H9 (cell line): ENCODE results near the gene SGIP1. TPM values are rescaled to one million over a fixed set of nuclear protein-coding genes. Genes with fewer than 3 reads are reported as not detected.

ENCODE experiments used
- DNase-seq: peaks from one replicate; pipeline ENCODE4 v3.0.0-alpha.2; 2017
- H2AFZ ChIP-seq: one replicate; pipeline ENCODE4 v1.6.1; 2013; ENCODE audit warnings: mild to moderate bottlenecking, low read length, control low read depth, moderate library complexity
- H2AK5ac ChIP-seq: 2 replicates; pipeline ENCODE4 v1.6.1; 2013; ENCODE audit warnings: low read length, control low read depth, mixed read lengths; ENCODE audit not compliant: insufficient read length
- H2BK120ac ChIP-seq: one replicate; pipeline ENCODE4 v1.6.1; 2013; ENCODE audit warnings: low read depth, mild to moderate bottlenecking, low read length, control low read depth, inconsistent platforms; ENCODE audit not compliant: poor library complexity, severe bottlenecking
- H2BK12ac ChIP-seq: 2 replicates; pipeline ENCODE4 v1.6.1; 2013; ENCODE audit warnings: low read length, control low read depth, mixed read lengths, low read depth; ENCODE audit not compliant: insufficient read length
- H2BK15ac ChIP-seq: 2 replicates; pipeline ENCODE4 v1.6.1; 2013; ENCODE audit warnings: low read depth, low read length, control low read depth
- H2BK20ac ChIP-seq: one replicate; pipeline ENCODE4 v1.6.1; 2013; ENCODE audit warnings: low read depth, mild to moderate bottlenecking, low read length, control low read depth, inconsistent platforms; ENCODE audit not compliant: poor library complexity, severe bottlenecking
- H2BK5ac ChIP-seq: 2 replicates; pipeline ENCODE4 v1.6.1; 2013; ENCODE audit warnings: low read length, control low read depth, mixed read lengths; ENCODE audit not compliant: insufficient read length
- H3K14ac ChIP-seq: 2 replicates; pipeline ENCODE4 v1.6.1; 2013; ENCODE audit warnings: low read length, control low read depth; ENCODE audit not compliant: insufficient read depth
- H3K18ac ChIP-seq: 2 replicates; pipeline ENCODE4 v1.6.1; 2013; ENCODE audit warnings: low read depth, mild to moderate bottlenecking, mixed read lengths, low read length, control low read depth; ENCODE audit not compliant: insufficient read length
- H3K23ac ChIP-seq: 2 replicates; pipeline ENCODE4 v1.6.1; 2013; ENCODE audit warnings: low read length, control low read depth, mixed read lengths, low read depth; ENCODE audit not compliant: insufficient read length
- H3K23me2 ChIP-seq: 2 replicates; pipeline ENCODE4 v1.6.1; 2013; ENCODE audit warnings: low read depth, mild to moderate bottlenecking, mixed read lengths, low read length, control low read depth; ENCODE audit not compliant: insufficient read length, poor library complexity, severe bottlenecking
- H3K27ac ChIP-seq: 2 replicates; pipeline ENCODE4 v1.5.1; 2013; ENCODE audit warnings: low read length, control low read depth, mixed read lengths, low read depth; ENCODE audit not compliant: insufficient read length
- H3K27me3 ChIP-seq: 2 replicates; pipeline ENCODE4 v1.6.1; 2013; ENCODE audit warnings: low read length, control low read depth, inconsistent platforms; ENCODE audit not compliant: insufficient read depth
- H3K4ac ChIP-seq: 2 replicates; pipeline ENCODE4 v1.6.1; 2013; ENCODE audit warnings: low read depth, mild to moderate bottlenecking, control low read depth, inconsistent platforms, low read length, moderate library complexity
- H3K4me1 ChIP-seq: 2 replicates; pipeline ENCODE4 v1.6.1; 2013; ENCODE audit warnings: low read length, control low read depth, inconsistent platforms; ENCODE audit not compliant: insufficient read depth
- H3K4me2 ChIP-seq: 2 replicates; pipeline ENCODE4 v1.6.1; 2013; ENCODE audit warnings: low read length, control low read depth, mixed read lengths; ENCODE audit not compliant: insufficient read length, insufficient read depth
- H3K56ac ChIP-seq: 2 replicates; pipeline ENCODE4 v1.6.1; 2013; ENCODE audit warnings: low read depth, mild to moderate bottlenecking, mixed read lengths, low read length, control low read depth; ENCODE audit not compliant: insufficient read length
- H3K79me1 ChIP-seq: 2 replicates; pipeline ENCODE4 v1.6.1; 2013; ENCODE audit warnings: low read depth, mild to moderate bottlenecking, moderate library complexity, low read length, control low read depth, inconsistent platforms; ENCODE audit not compliant: insufficient read depth, poor library complexity, severe bottlenecking
- H3K79me2 ChIP-seq: 2 replicates; pipeline ENCODE4 v1.6.1; 2013; ENCODE audit warnings: low read length, control low read depth, inconsistent platforms; ENCODE audit not compliant: insufficient read depth
- H3K9ac ChIP-seq: 2 replicates; pipeline ENCODE4 v1.6.1; 2013; ENCODE audit warnings: low read length, control low read depth, mixed read lengths; ENCODE audit not compliant: insufficient read length; ENCODE audit errors: extremely low read depth
- H3K9me3 ChIP-seq: one replicate; pipeline ENCODE4 v1.6.1; 2013; ENCODE audit warnings: low read depth, low read length, inconsistent platforms; ENCODE audit not compliant: control insufficient read depth
- H3T11ph ChIP-seq: one replicate; pipeline ENCODE4 v1.6.1; 2013; ENCODE audit warnings: mild to moderate bottlenecking, low read length, control low read depth, inconsistent platforms
- H4K20me1 ChIP-seq: one replicate; pipeline ENCODE4 v1.6.1; 2013; ENCODE audit not compliant: control insufficient read depth, insufficient read length, insufficient read depth
- H4K5ac ChIP-seq: 2 replicates; pipeline ENCODE4 v1.6.1; 2013; ENCODE audit warnings: low read depth, mild to moderate bottlenecking, mixed read lengths, low read length, control low read depth; ENCODE audit not compliant: insufficient read length
- H4K8ac ChIP-seq: replicated peaks from 2 replicates; pipeline ENCODE4 v1.6.1; 2013; ENCODE audit warnings: low read length, control low read depth, mixed read lengths, low read depth; ENCODE audit not compliant: insufficient read length
- H4K91ac ChIP-seq: 2 replicates; pipeline ENCODE4 v1.6.1; 2013; ENCODE audit warnings: low read depth, mild to moderate bottlenecking, moderate library complexity, mixed read lengths, low read length, control low read depth; ENCODE audit not compliant: insufficient read length
- H3K27ac Mint-ChIP-seq, 3 experiments: 2 replicates in 2 of 3; 3 replicates in 1 of 3; pipeline ENCODE4 v1.8.0; 2020 to 2021; ENCODE audit warnings: mixed read lengths in 3 of 3, mild to moderate bottlenecking in 1 of 3, moderate library complexity in 1 of 3
- H3K27me3 Mint-ChIP-seq: 2 replicates; pipeline ENCODE4 v1.8.0; 2021; ENCODE audit warnings: low read depth, mild to moderate bottlenecking, moderate library complexity, mixed read lengths
- H3K36me3 Mint-ChIP-seq, 3 experiments: 2 replicates in 2 of 3; 3 replicates in 1 of 3; pipeline ENCODE4 v1.8.0; 2020 to 2021; ENCODE audit warnings: low read depth in 3 of 3, mixed read lengths in 3 of 3; ENCODE audit not compliant: insufficient read depth in 1 of 3
- H3K4me1 Mint-ChIP-seq, 2 experiments: 2 replicates each; pipeline ENCODE4 v1.8.0; 2020; ENCODE audit warnings: mixed read lengths in 2 of 2
- H3K4me3 Mint-ChIP-seq, 2 experiments: 2 replicates in 1 of 2; 3 replicates in 1 of 2; pipeline ENCODE4 v1.8.0; 2020 to 2021; ENCODE audit warnings: mild to moderate bottlenecking in 2 of 2, mixed read lengths in 2 of 2, moderate library complexity in 1 of 2
- H3K9me3 Mint-ChIP-seq, 2 experiments: 2 replicates in 1 of 2; 3 replicates in 1 of 2; pipeline ENCODE4 v1.8.0; 2020; ENCODE audit warnings: mild to moderate bottlenecking in 2 of 2, mixed read lengths in 2 of 2, moderate library complexity in 1 of 2
- WGBS: extraction: QIAGEN DNeasy Blood & Tissue Kit; methylation state at CpG from one replicate; pipeline ENCODE4 v1.1.7; 2013; ENCODE audit warnings: missing lambda C conversion rate, low lambda C conversion rate, mixed read lengths; ENCODE audit not compliant: insufficient read length; ENCODE audit errors: extremely low coverage; 5-methylcytosine and 5-hydroxymethylcytosine counted together
- total RNA-seq: library from RNA; stranded (reverse); gene quantifications from 2 replicates; pipeline ENCODE4 v1.2.1, GENCODE V29; 2021
- TF ChIP-seq, protein P1 (sequence below): fragments of 200-600 bp; sonication (generic); conservative IDR thresholded peaks from 3 replicates; pipeline ENCODE4 v1.8.0; 2021; ENCODE audit warnings: antibody characterized with exemption, mild to moderate bottlenecking

SGIP1 gene
- total RNA-seq, 1 experiment from 2014 or later, result 1.5 TPM

DNA sequence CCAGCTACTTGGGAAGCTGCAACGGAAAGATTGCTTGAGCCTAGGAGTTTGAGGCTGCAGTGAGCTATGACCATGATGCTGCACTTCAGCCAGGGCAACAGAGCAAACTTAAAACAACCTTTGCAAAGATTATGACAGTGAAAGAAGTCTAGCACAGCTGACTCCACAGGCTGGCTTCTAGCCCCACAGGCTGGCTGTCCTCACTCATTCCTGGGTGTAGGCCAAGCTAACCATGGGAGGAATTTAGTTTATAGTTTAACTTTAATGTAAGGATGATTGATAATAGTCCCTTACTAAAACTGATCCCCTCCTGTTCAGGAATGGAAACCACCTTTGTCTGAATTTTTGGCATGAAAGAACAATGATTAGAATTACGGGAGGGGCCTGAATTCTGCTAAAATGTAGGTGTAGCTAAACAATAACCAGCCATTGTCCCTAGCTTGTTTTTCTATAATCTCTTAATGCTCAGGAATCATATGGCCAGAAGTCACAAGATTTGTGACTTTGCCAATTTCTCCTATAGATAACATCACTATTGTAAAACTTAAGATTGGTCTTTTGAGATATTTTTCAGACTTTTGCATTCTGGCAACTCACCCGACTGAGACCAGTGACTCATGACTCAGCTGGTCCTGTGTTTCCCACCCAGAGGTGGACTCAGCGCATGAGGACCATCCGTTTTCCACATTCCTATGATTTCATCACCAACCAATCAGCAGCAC is 28.1 kb upstream of the SGIP1 start:
- H3K9me3 Mint-ChIP-seq, result no peaks in the 10 kb centered on the region
- no peak overlapping the region for H3K56ac ChIP-seq
- H2BK20ac ChIP-seq, result no peak overlapping the region
- H4K8ac ChIP-seq, result no peak overlapping the region
- no peak overlapping the region for H2BK15ac ChIP-seq
- no peaks in the 10 kb centered on the region for H3K79me1 ChIP-seq
- no peak overlapping the region for H3K27ac ChIP-seq
- H3K36me3 Mint-ChIP-seq, result no peaks in the 10 kb centered on the region
- DNase-seq, result no peak
- H3K9me3 ChIP-seq, result no peaks in the 10 kb centered on the region
- no peak overlapping the region for H3K9ac ChIP-seq
- no peak overlapping the region for H2AFZ ChIP-seq
- H3K4me1 Mint-ChIP-seq, result peaks cover 3 to 7% of the 10 kb centered on the region in 2 experiments
- no peak overlapping the region for H3K18ac ChIP-seq
- no peak overlapping the region for H2BK12ac ChIP-seq
- no peak overlapping the region for H3K23ac ChIP-seq
- no peak overlapping the region for H3K4ac ChIP-seq
- no peak overlapping the region for H3K4me2 ChIP-seq
- TF ChIP-seq, protein P1, sequence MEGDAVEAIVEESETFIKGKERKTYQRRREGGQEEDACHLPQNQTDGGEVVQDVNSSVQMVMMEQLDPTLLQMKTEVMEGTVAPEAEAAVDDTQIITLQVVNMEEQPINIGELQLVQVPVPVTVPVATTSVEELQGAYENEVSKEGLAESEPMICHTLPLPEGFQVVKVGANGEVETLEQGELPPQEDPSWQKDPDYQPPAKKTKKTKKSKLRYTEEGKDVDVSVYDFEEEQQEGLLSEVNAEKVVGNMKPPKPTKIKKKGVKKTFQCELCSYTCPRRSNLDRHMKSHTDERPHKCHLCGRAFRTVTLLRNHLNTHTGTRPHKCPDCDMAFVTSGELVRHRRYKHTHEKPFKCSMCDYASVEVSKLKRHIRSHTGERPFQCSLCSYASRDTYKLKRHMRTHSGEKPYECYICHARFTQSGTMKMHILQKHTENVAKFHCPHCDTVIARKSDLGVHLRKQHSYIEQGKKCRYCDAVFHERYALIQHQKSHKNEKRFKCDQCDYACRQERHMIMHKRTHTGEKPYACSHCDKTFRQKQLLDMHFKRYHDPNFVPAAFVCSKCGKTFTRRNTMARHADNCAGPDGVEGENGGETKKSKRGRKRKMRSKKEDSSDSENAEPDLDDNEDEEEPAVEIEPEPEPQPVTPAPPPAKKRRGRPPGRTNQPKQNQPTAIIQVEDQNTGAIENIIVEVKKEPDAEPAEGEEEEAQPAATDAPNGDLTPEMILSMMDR, result no peak
- no peaks in the 10 kb centered on the region for H3K27me3 Mint-ChIP-seq
- H3K4me3 Mint-ChIP-seq, result no peak overlapping the region
- no peaks in the 10 kb centered on the region for H3K79me2 ChIP-seq
- H4K5ac ChIP-seq, result no peak overlapping the region
- H3K23me2 ChIP-seq, result no peaks in the 10 kb centered on the region
- H4K91ac ChIP-seq, result no peak overlapping the region
- no peaks in the 10 kb centered on the region for H4K20me1 ChIP-seq
- no peak overlapping the region for H2BK120ac ChIP-seq
- H3T11ph ChIP-seq, result no peak overlapping the region
- no peaks in the 10 kb centered on the region for H3K27me3 ChIP-seq
- H2AK5ac ChIP-seq, result no peak overlapping the region
- no peak overlapping the region for H3K14ac ChIP-seq
- H3K27ac Mint-ChIP-seq, result no peak overlapping the region
- no peaks in the 10 kb centered on the region for H3K4me1 ChIP-seq
- no peak overlapping the region for H2BK5ac ChIP-seq
- WGBS, result no CpG with 5 or more reads among the region's 5 CpGs
